GM06990 (cell line): ENCODE data around the gene WDFY1.
A peak's percentile ranks its signal among the peaks of the same experiment; 100 is the strongest.
"Not testable (repeated sequence)": the region's sequence is repeated elsewhere in the genome, so short reads cannot be mapped to it uniquely, and the experiment has no call there.

Experiments
- DNase-seq: peaks from one replicate; pipeline ENCODE4 v3.0.0-alpha.2; 2011; ENCODE audit not compliant: insufficient read length; ENCODE audit errors: extremely low read depth
- H3K27me3 ChIP-seq: replicated peaks from 2 replicates; pipeline ENCODE4 v1.6.0; 2011; ENCODE audit warnings: low read length; ENCODE audit not compliant: control insufficient read depth, insufficient read depth
- H3K36me3 ChIP-seq: 2 replicates; pipeline ENCODE4 v1.5.1; 2011; ENCODE audit warnings: low read length; ENCODE audit not compliant: control insufficient read depth, insufficient read depth
- H3K4me3 ChIP-seq: replicated peaks from 2 replicates; pipeline ENCODE4 v1.5.1; 2011; ENCODE audit warnings: low read depth, mild to moderate bottlenecking, control low read depth, low read length
- CTCF ChIP-seq: IDR thresholded peaks from 2 replicates; pipeline ENCODE4 v1.5.1; 2011; ENCODE audit warnings: low read length, control low read depth, mild to moderate bottlenecking, inconsistent platforms; ENCODE audit not compliant: insufficient read depth, poor library complexity, severe bottlenecking

Gene WDFY1

GRCh38 chr2:223947711-223948205 is 2.6 kb upstream of the WDFY1 start:
- H3K36me3 ChIP-seq = no peaks in the 10 kb centered on the region
- H3K4me3 ChIP-seq = no peak overlapping the region
- DNase-seq = no peak
- H3K27me3 ChIP-seq = no peaks in the 10 kb centered on the region
- no peak for TF ChIP-seq CTCF

DNA sequence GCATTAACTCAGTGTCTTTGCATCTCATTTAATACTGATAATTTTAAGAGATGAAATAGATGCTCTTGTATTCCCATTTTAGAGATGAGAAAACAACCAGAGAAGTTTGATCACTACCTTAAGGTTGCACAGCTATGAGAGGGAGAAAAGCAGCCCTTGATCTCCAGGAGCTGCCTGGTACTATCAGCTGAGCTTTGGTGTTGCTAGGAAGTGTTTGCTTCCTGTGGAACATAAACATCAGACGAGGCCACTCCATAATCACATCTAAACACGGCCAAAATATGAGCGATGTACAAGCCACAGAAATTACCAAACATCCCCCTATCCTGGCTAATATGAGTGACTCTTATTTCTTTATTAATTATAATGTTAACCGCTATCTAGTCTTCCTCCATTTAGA is 620 bp upstream of the WDFY1 start:
- no peak for DNase-seq
- Histone ChIP-seq H3K4me3 (peak overlapping the region; percentile 98; the same call in 1 of the 2 replicates), H3K36me3 (no peaks in the 10 kb centered on the region), H3K27me3 (no peaks in the 10 kb centered on the region)
- no peak for TF ChIP-seq CTCF

DNA sequence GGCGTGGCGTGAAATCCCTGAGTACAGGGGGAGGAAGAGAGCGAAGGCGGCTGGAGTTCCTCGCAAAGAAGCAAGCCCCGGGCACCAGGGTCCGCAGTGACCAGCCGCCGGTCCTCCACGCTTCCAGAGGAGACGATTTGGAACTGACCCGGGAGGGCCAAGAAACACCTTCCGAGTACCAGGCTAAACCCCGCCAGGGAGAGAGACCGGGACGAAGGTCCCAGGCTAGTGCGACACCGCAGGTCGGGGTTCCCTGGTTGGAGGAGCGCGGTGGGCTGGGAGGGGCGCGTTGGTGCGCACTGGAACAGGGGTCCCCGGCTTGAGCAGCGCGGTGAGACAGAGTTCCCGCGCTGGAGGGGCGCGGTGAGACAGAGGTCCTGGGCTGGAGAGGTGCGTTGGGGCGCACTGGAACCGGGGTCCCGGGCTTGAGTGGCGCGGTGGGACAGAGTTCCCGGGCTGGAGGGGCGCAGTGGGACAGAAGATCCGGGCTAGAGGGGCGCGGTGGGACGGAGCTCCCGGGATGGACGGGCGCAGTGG is 901 bp downstream of the WDFY1 start:
- DNase-seq = peak; percentile 55
- no peak for TF ChIP-seq CTCF
- Histone ChIP-seq H3K36me3 (no peaks in the 10 kb centered on the region), H3K27me3 (no peaks in the 10 kb centered on the region), H3K4me3 (peak overlapping the region; percentile 98)

GRCh38 chr2:223943561-223944008 is 1.6 kb downstream of the WDFY1 start:
- no peak for DNase-seq
- Histone ChIP-seq H3K4me3 (peak overlapping the region; percentile 98), H3K27me3 (no peaks in the 10 kb centered on the region), H3K36me3 (no peaks in the 10 kb centered on the region)
- no peak for TF ChIP-seq CTCF

GRCh38 chr2:223943135-223943534 is 2.0 kb downstream of the WDFY1 start:
- no peaks in the 10 kb centered on the region for H3K36me3 ChIP-seq
- peak overlapping the region; percentile 98 for H3K4me3 ChIP-seq
- no peaks in the 10 kb centered on the region for H3K27me3 ChIP-seq
- TF ChIP-seq CTCF = no peak
- DNase-seq = no peak

- no peaks in the 10 kb centered on the region for H3K36me3 ChIP-seq
- peak; percentile 47 for DNase-seq
- H3K4me3 ChIP-seq = no peak overlapping the region
- no peaks in the 10 kb centered on the region for H3K27me3 ChIP-seq
- TF ChIP-seq CTCF = no peak
Measured at GRCh38 chr2:223941579-223942277, 3.4 kb downstream of the WDFY1 start.

DNA sequence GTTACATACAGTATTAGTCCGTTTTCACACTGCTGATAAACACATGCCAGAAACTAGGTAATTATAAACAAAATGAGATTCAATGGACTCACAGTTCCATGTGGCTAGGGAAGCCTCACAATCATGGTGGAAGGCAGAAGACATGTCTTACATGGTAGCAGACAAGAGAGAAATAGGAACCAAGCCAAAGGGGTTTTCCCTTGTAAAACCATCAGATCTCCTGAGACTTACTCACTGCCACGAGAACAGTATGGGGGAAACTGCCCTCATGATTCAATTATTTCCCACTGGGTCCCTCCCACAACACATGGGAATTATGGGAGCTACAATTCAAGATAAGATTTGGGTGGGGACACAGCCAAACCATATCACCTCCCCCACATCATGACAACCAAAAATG is 5.7 kb downstream of the WDFY1 start:
- not testable (repeated sequence) for DNase-seq, H3K27me3 ChIP-seq, H3K4me3 ChIP-seq, H3K36me3 ChIP-seq
